CD4-positive, alpha-beta T cell (primary cell): Measurements from ENCODE around the gene SCO2. TPM values are rescaled to one million over a fixed set of nuclear protein-coding genes. Genes with fewer than 3 reads are reported as not detected.

Experiments
- ATAC-seq: fragments of 200-7000 bp; cut with Tn5 transposase; one replicate; pipeline ENCODE4 v1.10.0; 2022; ENCODE audit warnings: mild to moderate bottlenecking; ENCODE audit not compliant: poor library complexity
- CTCF ChIA-PET: fragments of 350-600 bp; sonication (Branson Sonifier 250); formaldehyde crosslinking; loops from one replicate; lab custom pipeline; 2021; ENCODE audit warnings: antibody characterized with exemption, inconsistent platforms; lab: Charles Lee
- POLR2A ChIA-PET: fragments of 350-600 bp; sonication (Branson Sonifier 250); formaldehyde crosslinking; loops from one replicate; lab custom pipeline; 2021; ENCODE audit warnings: antibody characterized with exemption, inconsistent platforms; lab: Charles Lee
- DNase-seq, 14 experiments: peaks; one replicate each; pipeline ENCODE4 v3.0.0-alpha.2; 2013 to 2020; ENCODE audit warnings: mixed read lengths in 2 of 14
- H3K27ac ChIP-seq, 2 donors: one replicate each; pipeline versions ENCODE4 v1.5.1 to v1.7.0; 2013; ENCODE audit warnings: low read length in 2 of 2, low read depth in 1 of 2, mild to moderate bottlenecking in 1 of 2
- H3K27me3 ChIP-seq, 2 experiments: 1 replicate in 1 of 2; 2 replicates in 1 of 2; pipeline versions ENCODE4 v1.6.1 to v1.7.0; 2013; ENCODE audit warnings: low read length in 2 of 2, control low read depth in 1 of 2, mild to moderate bottlenecking in 1 of 2, moderate library complexity in 1 of 2; ENCODE audit not compliant: insufficient read depth in 2 of 2, control insufficient read depth in 1 of 2
- H3K36me3 ChIP-seq: one replicate; pipeline ENCODE4 v1.6.1; 2013; ENCODE audit warnings: low read length, control low read depth; ENCODE audit not compliant: insufficient read depth
- H3K4me1 ChIP-seq: one replicate; pipeline ENCODE4 v1.6.1; 2013; ENCODE audit warnings: low read length, control low read depth; ENCODE audit not compliant: insufficient read depth
- H3K4me3 ChIP-seq: one replicate; pipeline ENCODE4 v1.5.1; 2013; ENCODE audit warnings: mild to moderate bottlenecking, low read length, moderate library complexity
- H3K9me3 ChIP-seq, 2 experiments: 1 replicate in 1 of 2; 2 replicates in 1 of 2; pipeline versions ENCODE4 v1.6.1 to v1.7.0; 2013; ENCODE audit warnings: low read length in 2 of 2, mild to moderate bottlenecking in 2 of 2, control low read depth in 1 of 2, moderate library complexity in 1 of 2; ENCODE audit not compliant: control insufficient read depth in 1 of 2, insufficient read depth in 1 of 2
- H3K27ac Mint-ChIP-seq: one replicate; pipeline ENCODE4 v1.8.0; 2020; ENCODE audit warnings: mixed read lengths
- H3K27me3 Mint-ChIP-seq: one replicate; pipeline ENCODE4 v1.8.0; 2021; ENCODE audit warnings: mixed read lengths
- H3K36me3 Mint-ChIP-seq: one replicate; pipeline ENCODE4 v1.8.0; 2021; ENCODE audit warnings: low read depth, mixed read lengths
- H3K4me1 Mint-ChIP-seq: one replicate; pipeline ENCODE4 v1.8.0; 2021; ENCODE audit warnings: low read depth, mixed read lengths
- H3K4me3 Mint-ChIP-seq: one replicate; pipeline ENCODE4 v1.8.0; 2020; ENCODE audit warnings: mild to moderate bottlenecking, mixed read lengths
- H3K9me3 Mint-ChIP-seq: one replicate; pipeline ENCODE4 v1.8.0; 2020; ENCODE audit warnings: mixed read lengths
- intact Hi-C, 2 experiments: fragments of 100-400 bp; cut with DNase I in 1 of 2; cut with micrococcal nuclease in 1 of 2; formaldehyde crosslinking; loops; one replicate each; pipeline versions ENCODE4 v1.15.1 to v1.9.0; 2023 to 2025; cut with DNase I, micrococcal nuclease
- total RNA-seq, 174 experiments: library from RNA in 2 of 174; stranded (reverse) in 2 of 174; gene quantifications; one replicate each; pipeline ENCODE4 v1.2.3 and lab custom pipeline; 2021 to 2026
- TF ChIP-seq, protein P1 (sequence below): fragments of 200-600 bp; IDR thresholded peaks from one replicate; pipeline ENCODE4 v1.8.0; 2022; ENCODE audit warnings: antibody characterized with exemption, mild to moderate bottlenecking

The SCO2 gene
- total RNA-seq, 2 experiments from 2014 or later, result 0.61 to 5.6 TPM

DNA sequence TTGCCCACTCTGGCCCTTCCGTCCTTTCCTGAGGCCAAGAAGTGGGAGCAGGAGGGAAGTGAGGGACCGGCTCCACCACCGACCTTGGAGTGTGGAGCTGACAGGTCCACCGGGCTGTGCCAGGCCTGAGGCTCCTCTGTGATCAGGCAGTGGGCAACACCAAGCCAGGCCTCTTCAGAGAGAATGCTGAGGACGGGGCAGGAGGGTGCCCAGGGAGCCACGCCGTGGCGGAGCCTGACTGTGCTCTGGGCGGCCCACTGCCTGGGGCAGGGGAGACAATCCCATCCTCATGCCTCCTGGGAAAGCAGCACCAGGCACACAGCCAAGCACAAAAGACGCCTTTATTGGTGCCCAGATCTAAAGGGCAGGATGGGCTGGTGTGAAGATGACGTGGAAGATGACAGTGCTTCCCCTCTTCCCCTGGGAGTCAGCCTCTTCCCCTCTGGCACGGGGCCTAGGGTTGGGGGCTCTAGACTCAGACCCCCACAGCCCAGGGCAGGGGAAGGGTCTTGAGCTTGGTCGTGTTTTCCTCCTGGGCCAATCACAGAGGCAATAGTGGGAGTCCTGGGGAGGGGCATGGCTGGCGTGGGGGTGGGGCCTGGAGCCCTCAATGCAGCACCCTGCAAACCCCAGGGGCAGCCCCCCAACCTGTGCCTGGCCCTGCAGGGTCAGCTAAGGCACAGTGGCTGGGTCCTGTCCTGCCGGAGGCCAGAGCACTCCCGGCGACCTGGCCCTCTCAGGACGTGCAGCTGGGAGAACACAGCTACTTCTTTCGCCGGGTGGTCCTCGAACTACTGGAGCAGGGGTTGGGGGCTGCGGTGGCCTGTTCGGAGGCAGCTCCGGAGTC, 22.5 kb downstream of the SCO2 start:
- Histone ChIP-seq H3K27me3 (no peaks in the 10 kb centered on the region), H3K9me3 (no peaks in the 10 kb centered on the region), H3K4me1 (peaks cover 32% of the 10 kb centered on the region), H3K36me3 (peaks cover 37% of the 10 kb centered on the region), H3K4me3 (no peak overlapping the region), H3K27ac (no peak overlapping the region)
- ChIA-PET POLR2A (interaction anchor here (1.5 kb wide), 1 partner anchor 25 kb away, joined by 4 read pairs; no protein-coding TSS in a partner anchor), CTCF (interaction anchor here (1.3 kb wide), 1 partner anchor 23 kb away, joined by 4 read pairs; the partner anchor contains the start of gene SCO2)
- intact Hi-C loops, result loop anchor here in 1 of 2 experiments (10.0 kb wide), 1 partner anchor 158 kb away; the partner anchor contains the start of gene PPP6R2
- Mint-ChIP-seq H3K4me3 (no peak overlapping the region), H3K27ac (no peak overlapping the region), H3K4me1 (peaks cover 14% of the 10 kb centered on the region), H3K27me3 (no peaks in the 10 kb centered on the region), H3K9me3 (no peaks in the 10 kb centered on the region), H3K36me3 (peaks cover 11% of the 10 kb centered on the region)
- TF ChIP-seq, protein P1, sequence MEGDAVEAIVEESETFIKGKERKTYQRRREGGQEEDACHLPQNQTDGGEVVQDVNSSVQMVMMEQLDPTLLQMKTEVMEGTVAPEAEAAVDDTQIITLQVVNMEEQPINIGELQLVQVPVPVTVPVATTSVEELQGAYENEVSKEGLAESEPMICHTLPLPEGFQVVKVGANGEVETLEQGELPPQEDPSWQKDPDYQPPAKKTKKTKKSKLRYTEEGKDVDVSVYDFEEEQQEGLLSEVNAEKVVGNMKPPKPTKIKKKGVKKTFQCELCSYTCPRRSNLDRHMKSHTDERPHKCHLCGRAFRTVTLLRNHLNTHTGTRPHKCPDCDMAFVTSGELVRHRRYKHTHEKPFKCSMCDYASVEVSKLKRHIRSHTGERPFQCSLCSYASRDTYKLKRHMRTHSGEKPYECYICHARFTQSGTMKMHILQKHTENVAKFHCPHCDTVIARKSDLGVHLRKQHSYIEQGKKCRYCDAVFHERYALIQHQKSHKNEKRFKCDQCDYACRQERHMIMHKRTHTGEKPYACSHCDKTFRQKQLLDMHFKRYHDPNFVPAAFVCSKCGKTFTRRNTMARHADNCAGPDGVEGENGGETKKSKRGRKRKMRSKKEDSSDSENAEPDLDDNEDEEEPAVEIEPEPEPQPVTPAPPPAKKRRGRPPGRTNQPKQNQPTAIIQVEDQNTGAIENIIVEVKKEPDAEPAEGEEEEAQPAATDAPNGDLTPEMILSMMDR, result no peak
- peak in 1 of 14 experiments; percentile 26 for DNase-seq
- ATAC-seq, result no peak

DNA sequence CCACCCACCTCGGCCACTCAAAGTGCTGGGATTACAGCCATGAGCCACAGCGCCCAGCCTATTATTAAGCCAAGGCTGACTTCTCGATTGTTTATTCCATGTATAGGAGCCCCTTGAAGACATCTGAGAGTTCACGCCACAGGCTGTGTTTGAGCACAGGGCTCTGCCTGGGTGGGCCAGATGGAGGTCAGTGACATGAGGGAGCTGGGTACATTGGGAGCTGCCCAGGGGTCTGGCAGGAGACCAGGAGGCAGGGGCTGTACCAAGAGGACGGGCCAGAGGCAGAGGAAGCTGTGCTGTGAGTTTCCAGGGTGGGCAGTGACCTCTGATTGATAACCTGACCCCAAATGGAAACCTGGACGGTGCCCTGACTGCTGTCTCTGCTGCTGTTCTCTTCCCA, 23.3 kb downstream of the SCO2 start:
- TF ChIP-seq, protein P1, result no peak
- H3K27me3 ChIP-seq, result no peaks in the 10 kb centered on the region
- no peak for ATAC-seq
- H3K27ac ChIP-seq, result no peak overlapping the region
- H3K36me3 Mint-ChIP-seq, result peaks cover 6% of the 10 kb centered on the region
- peaks cover 37% of the 10 kb centered on the region for H3K36me3 ChIP-seq
- ChIA-PET POLR2A (no interaction called here), CTCF (no interaction called here)
- peak overlapping the region; percentile 30 for H3K4me3 Mint-ChIP-seq
- peak in 1 of 14 experiments; percentile 20 for DNase-seq
- H3K4me1 Mint-ChIP-seq, result peaks cover 10% of the 10 kb centered on the region
- no peak overlapping the region for H3K27ac Mint-ChIP-seq
- H3K4me1 ChIP-seq, result peaks cover 30% of the 10 kb centered on the region
- intact Hi-C loops, result loop anchor here in 1 of 2 experiments (10.0 kb wide), 1 partner anchor 157 kb away; the partner anchor contains the start of gene PPP6R2
- H3K9me3 Mint-ChIP-seq, result no peaks in the 10 kb centered on the region
- H3K4me3 ChIP-seq, result no peak overlapping the region
- no peaks in the 10 kb centered on the region for H3K27me3 Mint-ChIP-seq
- no peaks in the 10 kb centered on the region for H3K9me3 ChIP-seq

GRCh38 chr22:50500452-50500851, 24.9 kb downstream of the SCO2 start:
- ChIA-PET POLR2A (interaction anchor here (1.3 to 2.5 kb wide), 2 partner anchors 25 to 31 kb away, joined by 5 to 9 read pairs; partner anchors contain the start of gene SCO2), CTCF (interaction anchor here (0.6 to 0.9 kb wide), 2 partner anchors 62 to 120 kb away, joined by 4 to 7 read pairs; no protein-coding TSS in a partner anchor)
- no peak overlapping the region for H3K27ac Mint-ChIP-seq
- H3K27me3 ChIP-seq, result no peaks in the 10 kb centered on the region
- ATAC-seq (no peak), DNase-seq (no peak)
- intact Hi-C loops, result loop anchor here in 1 of 2 experiments (10.0 kb wide), 1 partner anchor 156 kb away; the partner anchor contains the start of gene PPP6R2
- H3K36me3 ChIP-seq, result peaks cover 29% of the 10 kb centered on the region
- TF ChIP-seq, protein P1, result no peak
- peaks cover 4% of the 10 kb centered on the region for H3K36me3 Mint-ChIP-seq
- H3K4me3 ChIP-seq, result no peak overlapping the region
- peaks cover 14% of the 10 kb centered on the region for H3K4me1 ChIP-seq
- H3K27ac ChIP-seq, result no peak overlapping the region
- H3K9me3 Mint-ChIP-seq, result no peaks in the 10 kb centered on the region
- no peaks in the 10 kb centered on the region for H3K9me3 ChIP-seq
- no peaks in the 10 kb centered on the region for H3K27me3 Mint-ChIP-seq
- H3K4me1 Mint-ChIP-seq, result peaks cover 9% of the 10 kb centered on the region
- H3K4me3 Mint-ChIP-seq, result no peak overlapping the region
